ENCODE measurements around the gene SYT6.

GRCh38 chr1:114164840-114165543, 11.3 kb upstream of the SYT6 start:
- TF ChIP-seq TAF1 (IDR thresholded peaks at IDR 0.05; ENCODE audit: low read depth, low read length) (no peak), POLR2AphosphoS5 (IDR thresholded peaks at IDR 0.05; ENCODE audit: low read depth, low read length) (no peak), POLR2A (IDR thresholded peaks at IDR 0.05; ENCODE audit: low read depth, low read length) (no peak), SPI1 (IDR thresholded peaks at IDR 0.05; ENCODE audit: low read depth, low read length) (no peak), POU2F2 (IDR thresholded peaks at IDR 0.05; ENCODE audit: low read depth, low read length) (no peak), PAX5 (IDR thresholded peaks at IDR 0.05; ENCODE audit: insufficient read depth, low read length, severe bottlenecking) (no peak)
